NCI-H226 (cell line): ENCODE measurements around the gene RBM24.
"Not testable (repeated sequence)": the region's sequence is repeated elsewhere in the genome, so short reads cannot be mapped to it uniquely, and the experiment has no call there.

ENCODE experiments used
- DNase-seq: peaks from one replicate; pipeline ENCODE4 v3.0.0-alpha.2; 2015

Gene RBM24

GRCh38 chr6:17292600-17293133 is 11.5 kb downstream of the RBM24 start:
- DNase-seq: no peak

DNA sequence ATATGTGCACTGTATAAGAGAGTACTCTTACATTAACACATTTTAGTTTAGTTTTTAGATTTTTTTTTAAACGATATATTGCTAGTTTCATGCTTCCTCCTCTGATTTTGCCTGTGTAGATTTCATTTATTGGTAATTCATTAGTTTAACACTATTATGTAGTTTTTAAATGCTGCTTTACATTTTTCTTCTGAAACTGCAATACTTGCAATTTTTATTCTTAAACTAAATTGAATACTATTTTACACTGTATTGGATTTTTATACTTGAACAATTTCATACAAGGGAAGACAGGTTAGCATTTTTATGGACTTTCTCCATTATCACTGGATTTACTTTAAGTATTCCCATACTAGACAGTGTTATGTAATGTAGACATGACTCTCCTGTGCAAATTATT is 12.2 kb downstream of the RBM24 start:
- DNase-seq: no peak

DNA sequence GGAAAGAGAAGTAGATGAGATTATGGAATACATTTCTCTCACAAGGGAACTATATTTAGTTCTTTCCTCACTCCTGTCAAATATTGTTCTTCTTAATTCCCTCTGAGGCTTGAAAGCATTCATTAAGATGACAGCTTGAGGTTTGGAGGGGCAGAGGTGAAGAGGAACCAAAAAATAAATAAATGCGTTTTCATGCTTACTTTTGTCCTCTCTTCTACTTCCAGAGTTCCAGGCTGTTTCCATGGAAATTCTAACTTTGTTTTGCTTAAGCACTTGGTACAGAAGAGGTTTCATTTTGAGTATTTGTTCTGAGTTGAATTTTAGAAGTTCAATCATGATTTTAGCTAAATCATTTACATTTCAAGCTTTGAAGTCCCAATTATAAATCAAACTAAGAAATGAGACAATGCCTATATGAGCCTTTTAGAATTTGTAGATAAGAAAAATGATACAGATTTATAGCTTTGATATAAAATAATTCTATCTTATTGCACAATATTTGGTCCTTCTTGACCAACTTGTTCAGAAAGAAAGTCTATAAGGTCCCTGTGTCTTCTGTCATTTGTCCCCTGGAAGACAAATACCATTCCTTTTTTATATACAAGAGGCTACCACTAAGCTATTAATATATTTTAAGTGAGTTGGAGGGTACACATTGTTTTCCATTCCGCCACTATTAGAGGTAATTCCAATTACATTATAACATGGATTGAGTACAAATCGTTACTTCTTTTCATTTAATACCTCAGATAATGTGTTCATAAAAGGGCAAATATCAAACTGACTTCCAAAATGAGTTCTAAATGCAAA is 16.3 kb downstream of the RBM24 start:
- no peak for DNase-seq

DNA sequence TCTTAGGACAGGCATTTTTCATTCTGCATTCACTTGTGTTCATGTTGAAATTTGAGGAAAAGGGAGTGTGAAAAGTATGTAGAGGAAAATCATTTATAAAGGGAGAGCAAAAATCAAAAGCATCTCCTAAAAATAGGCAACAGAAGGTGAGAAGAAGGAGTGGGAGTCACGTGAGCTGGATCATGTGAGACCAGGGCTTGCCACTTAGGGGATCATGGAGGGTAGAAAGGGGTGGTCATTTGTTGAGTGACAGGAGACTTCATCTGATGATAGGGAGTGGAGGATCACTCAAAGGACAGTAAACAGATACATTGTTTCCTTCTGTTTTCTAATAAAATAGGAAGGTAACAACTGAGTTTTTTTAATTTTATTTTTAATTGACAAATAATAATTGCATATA is 17.1 kb downstream of the RBM24 start:
- DNase-seq: no peak

DNA sequence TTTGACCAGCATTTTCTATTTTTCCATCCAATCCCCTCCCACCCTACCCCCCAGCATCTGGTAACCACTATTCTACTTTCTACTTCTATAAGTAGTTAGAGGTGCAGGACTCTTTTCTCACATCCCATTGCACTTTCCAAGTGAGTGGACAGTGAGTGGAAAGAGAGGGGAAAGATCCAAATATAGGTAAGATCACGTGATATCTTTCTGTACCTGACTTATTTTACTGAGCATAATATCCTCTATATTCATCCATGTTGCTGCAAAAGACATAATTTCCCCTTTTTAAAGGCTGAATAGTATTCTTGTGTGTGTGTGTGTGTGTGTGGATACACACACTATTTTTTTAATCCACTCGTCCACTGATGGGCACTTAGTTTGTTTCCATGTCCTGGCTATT is 18.1 kb downstream of the RBM24 start:
- DNase-seq: no peak

DNA sequence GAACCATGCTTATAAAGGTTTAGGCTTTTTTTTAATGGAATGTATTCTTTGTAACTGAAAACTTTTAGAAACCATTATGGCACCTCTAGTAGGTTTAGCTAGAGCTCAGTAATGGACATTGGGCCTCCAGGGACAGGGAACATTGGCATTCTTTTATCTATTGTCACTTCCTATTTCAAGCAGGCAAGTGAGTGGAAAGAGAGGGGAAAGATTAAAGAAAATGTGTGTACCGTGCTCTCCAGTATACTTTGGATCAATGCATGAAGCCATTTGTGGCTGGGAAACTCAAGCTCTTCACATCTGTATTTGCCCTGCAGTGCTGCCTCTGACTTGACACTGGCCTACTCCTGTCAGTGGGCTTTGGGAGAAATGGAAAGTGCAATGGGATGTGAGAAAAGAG is 18.6 kb downstream of the RBM24 start:
- DNase-seq: no peak

DNA sequence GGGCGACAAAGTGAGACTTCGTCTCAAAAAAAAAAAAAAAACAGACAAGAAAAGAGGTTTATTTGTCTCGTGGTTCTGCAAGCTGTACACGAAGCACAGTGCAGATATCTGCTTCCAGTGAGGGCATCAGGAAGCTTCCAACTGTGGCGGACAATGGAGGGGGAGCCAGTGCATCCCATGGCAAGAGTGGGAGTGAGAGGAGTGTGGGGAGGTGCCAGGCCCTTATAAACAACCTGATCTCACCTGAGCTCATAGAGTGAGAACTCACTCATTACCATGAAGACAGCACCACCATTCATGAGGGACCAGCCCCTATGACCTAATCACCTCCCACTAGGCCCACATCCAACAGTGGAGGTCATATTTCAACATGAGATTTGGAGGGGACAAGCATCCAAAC is 19.5 kb downstream of the RBM24 start:
- no peak for DNase-seq

DNA sequence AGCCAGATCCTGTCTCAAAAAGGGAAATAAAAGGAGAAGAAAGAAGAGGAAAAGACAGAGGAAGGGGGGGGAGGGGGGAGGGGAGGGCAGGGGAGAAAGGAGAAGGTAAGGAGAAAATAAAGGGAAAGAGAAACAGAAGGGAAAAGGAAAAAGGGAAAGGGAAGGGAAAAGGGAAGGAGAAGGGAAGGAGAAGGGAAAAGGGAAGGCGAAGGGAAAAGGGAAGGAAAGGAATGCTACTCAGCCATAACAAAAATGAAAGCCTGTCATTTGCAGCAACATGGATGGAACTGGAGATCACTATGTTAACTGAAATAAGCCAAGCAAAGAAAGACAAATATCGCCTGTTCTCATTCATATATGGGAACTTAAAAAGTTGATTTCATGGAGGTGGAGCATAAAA is 22.3 kb downstream of the RBM24 start:
- no peak for DNase-seq

DNA sequence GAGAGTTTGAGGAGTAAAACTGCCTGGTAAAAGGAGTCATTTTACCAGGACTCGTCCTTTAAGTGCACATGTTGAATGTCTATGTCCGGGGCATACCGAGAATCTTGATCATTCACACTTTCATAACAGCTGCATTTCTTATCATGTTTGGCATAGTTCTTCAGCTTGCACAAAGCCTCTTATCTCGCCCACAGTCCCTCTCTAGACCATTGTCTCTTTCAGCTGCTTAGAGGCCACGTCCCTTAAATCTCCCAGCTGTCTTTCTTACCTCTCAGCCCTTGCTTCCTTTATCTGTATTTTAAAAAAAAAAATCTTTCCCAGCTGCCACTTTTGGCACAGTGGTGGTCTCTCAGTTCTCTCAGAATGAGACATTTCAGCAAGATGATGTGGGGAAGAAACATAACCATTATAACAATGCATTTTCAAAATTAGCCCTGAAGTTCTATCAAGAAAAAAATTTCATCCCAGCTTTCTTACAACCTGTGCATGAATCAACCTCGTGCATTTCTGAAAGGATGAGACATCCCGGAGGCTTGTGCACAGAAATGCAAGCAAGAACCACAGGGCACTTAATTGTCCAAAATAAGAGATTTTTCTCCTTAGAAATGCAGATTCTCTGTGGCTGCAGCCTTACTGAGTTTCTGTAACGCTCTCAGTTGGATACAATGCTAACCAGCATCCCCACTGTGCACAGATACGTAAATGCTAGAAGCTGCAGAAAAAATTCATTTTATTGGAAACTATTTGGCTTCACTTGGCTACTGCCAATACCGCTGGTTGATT is 24.2 kb downstream of the RBM24 start:
- peak; percentile 49 for DNase-seq

GRCh38 chr6:17311595-17312311 is 30.6 kb downstream of the RBM24 start:
- DNase-seq: no peak

- not testable (repeated sequence) for DNase-seq
Observed at GRCh38 chr6:17313238-17313637, 32.1 kb downstream of the RBM24 start.

GRCh38 chr6:17313971-17314370 is 32.8 kb downstream of the RBM24 start:
- DNase-seq: no peak

DNA sequence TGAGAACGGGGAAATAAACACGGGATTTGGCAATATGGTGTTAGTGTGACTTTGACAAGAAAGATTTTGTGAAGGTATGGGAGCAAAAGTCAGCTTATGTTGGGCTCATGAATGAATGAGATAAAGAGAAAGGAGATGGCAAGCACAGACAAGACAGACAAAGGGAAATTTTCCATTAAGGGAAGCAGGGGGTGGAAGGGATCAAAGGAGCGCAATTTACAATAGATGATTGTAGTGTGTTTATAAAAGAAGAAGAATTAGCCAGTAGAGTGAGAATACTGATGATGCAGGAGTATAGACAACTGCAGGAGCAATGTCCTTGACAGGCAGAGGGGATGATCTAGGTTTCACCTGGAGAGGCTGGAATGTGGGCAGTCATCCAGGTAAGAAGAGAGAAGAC is 34.1 kb downstream of the RBM24 start:
- no peak for DNase-seq

DNA sequence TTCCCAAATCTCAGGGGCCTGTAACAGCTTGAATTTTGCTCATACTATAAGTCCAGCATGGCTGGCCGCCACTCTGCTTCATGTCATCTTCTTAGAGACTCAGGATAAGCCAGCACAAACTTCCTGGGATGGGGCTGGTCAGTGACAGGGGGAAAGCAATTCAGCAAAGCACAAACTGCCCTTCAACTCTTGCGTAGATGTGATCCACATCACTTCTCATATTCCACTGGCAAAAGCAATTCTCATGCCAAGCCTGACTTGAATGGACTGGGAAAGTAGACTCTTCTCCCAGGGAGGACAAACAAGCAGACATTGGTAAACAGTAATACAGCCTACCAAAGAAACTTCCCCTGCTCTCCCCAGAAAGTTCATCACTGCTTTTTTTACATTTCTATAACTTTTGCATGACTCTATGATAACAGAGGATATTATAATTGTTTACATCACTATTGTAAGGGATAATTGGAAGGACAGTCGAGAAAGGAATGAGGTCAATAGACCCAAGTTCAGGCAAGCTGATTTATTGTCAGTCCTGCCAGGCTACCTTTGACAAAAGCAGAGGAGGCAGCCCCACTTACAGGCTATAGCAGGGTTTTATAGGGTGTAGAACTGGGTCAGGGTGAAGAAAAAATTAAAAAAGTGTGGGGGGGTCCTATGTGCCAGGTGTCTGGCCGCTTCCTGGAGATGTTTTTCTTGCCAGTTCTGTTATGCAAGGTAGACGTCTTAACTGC is 37.4 kb downstream of the RBM24 start:
- no peak for DNase-seq

GRCh38 chr6:17320266-17320665 is 39.1 kb downstream of the RBM24 start:
- not testable (repeated sequence) for DNase-seq

DNA sequence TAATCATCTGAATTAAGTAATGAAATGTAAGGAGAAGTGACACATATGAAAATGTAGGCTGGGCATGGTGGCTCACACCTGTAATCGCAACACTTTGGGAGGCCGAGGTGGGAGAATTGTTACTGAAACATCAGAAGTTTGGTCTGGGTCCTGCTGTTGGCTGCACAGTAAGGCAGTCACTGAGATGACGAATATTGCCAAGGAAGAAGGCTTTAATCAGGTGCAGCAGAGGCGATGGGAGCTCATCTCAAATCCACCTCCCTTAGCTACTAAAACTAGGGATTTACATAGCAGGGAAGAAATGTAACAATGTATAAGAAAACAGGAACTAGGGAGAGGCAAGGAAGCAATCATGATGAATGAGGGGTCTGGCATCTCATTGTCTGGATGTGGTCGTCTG is 50.1 kb downstream of the RBM24 start:
- DNase-seq: no peak

- DNase-seq: peak; percentile 53
Observed at GRCh38 chr6:17334265-17334664, 53.1 kb downstream of the RBM24 start.

GRCh38 chr6:17336425-17336824 is 55.3 kb downstream of the RBM24 start:
- no peak for DNase-seq

DNA sequence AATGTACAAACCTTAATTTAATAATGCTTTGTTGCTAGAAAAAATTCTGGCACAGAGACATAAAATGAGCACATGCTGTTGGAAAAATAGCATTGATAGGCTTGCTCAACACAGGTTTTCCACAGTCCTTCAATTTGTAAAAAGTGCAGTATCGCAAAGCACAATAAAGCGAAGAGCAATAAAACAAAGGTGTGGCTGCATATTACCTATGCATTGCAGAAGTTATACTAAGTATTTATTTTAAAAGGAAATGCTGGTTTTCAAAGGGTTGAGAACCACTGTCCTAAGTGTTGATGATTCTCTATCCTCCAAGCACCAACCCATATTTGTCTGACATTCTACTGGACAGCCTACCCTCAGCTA is 58.1 kb downstream of the RBM24 start:
- no peak for DNase-seq

DNA sequence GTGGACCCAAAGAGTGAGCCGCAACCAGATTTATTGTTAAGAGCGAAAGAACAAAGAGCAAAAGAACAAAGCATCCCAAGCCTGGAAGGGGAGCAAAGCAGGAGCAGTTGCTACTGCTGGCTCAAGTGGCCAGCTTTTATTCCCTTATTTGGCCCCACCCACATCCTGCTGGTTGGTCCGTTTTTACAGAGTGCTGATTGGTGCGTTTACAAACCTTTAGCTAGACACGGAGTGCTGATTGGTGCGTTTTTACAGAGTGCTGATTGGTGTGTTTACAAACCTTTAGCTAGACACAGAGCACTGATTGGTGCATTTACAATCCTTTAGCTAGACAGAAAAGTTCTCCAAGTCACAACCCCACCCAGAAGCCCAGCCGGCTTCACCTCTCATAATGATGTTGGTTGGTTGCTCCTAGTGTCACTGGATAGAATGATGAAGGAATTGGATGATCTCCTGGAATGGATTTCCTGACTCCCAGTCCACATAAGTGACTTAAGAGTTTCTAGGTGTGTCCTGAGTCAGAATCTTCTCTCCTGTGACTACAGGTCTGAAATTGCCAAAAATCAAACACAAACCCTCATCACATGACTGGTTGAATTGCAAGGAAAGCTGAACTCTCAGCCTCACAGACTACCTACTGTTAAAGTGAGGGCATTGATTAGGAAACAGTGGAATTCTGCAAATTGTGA is 60.1 kb downstream of the RBM24 start:
- DNase-seq: no peak

GRCh38 chr6:17341891-17342290 is 60.7 kb downstream of the RBM24 start:
- no peak for DNase-seq

DNA sequence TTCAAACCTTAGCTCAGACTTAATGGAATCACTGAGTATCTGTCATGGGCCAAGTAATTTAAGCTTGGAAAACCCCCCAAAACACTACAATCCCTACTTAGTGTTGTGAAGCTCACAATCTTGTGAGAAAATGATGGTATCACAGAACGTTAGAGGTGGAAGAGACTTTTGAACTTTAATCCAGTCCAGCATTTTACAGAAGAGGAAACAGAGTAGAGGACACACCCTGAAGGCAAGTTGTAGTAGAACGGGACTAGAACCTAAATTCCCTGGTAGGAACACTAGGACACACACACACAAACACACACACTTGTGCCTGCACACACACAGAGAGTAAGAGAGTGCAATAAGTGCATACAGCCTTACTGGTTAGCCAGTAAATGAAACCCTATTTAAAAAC is 62.1 kb downstream of the RBM24 start:
- DNase-seq: no peak
